GM18517 (cell line): ENCODE data around the gene MAGEB2.
"Not testable (repeated sequence)": the region's sequence is repeated elsewhere in the genome, so short reads cannot be mapped to it uniquely, and the experiment has no call there.

Experiments
- ATAC-seq: cut with Tn5 transposase; IDR thresholded peaks from one replicate; pipeline ENCODE4 v1.9.1; 2021; ENCODE audit warnings: mild to moderate bottlenecking, moderate library complexity; ENCODE audit not compliant: unreplicated experiment

MAGEB2 gene, protein sequence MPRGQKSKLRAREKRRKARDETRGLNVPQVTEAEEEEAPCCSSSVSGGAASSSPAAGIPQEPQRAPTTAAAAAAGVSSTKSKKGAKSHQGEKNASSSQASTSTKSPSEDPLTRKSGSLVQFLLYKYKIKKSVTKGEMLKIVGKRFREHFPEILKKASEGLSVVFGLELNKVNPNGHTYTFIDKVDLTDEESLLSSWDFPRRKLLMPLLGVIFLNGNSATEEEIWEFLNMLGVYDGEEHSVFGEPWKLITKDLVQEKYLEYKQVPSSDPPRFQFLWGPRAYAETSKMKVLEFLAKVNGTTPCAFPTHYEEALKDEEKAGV

DNA sequence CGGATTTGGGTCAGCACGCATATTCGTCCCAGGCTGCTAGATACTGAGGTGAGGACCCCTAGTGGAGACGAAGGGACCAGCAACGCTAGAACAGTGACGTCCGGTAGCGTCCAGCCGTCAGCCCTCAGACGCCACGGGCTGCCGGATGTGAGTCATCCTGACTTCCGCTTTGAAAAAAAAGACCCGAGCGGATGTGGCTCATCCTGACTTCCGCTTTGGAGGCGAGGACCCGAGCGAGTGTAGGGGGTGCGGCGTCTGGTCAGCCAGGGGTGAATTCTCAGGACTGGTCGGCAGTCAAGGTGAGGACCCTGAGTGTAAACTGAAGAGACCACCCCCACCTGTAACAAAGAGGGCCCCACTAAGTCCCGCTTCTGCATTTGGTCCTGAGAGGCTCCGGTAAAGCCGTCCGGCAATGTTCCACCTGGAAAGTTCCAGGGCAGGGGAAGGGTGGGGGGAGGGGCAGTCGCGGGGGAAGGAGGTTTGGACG is at the start of gene MAGEB2:
MAGEB2 (plus strand) TSS at position 207 of the 487 bp plus-strand sequence. CDS start 3,018 bp downstream, outside the sequence.
- no peak for ATAC-seq

- ATAC-seq, result no peak
Measured at GRCh38 chrX:30170900-30171299, 44.5 kb upstream of the MAGEB2 start.

GRCh38 chrX:30181353-30181752 is 34.0 kb upstream of the MAGEB2 start:
- ATAC-seq, result no peak

- no peak for ATAC-seq
Measured at GRCh38 chrX:30183554-30183953, 31.8 kb upstream of the MAGEB2 start.

GRCh38 chrX:30190426-30190825 is 24.9 kb upstream of the MAGEB2 start:
- ATAC-seq, result no peak

DNA sequence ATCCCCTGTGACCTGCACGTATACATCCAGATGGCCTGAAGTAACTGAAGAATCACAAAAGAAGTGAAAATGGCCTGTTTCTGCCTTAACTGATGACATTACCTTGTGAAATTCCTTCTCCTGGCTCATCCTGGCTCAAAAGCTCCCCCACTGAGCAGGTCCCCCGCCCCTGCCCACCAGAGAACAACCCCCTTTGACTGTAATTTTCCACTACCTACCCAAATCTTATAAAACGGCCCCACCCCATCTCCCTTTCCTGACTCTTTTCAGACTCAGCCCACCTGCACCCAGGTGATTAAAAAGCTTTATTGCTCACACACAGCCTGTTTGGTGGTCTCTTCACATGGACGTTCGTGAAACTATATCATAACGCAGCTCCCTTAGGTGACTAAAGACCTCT is 21.5 kb upstream of the MAGEB2 start:
- ATAC-seq, result not testable (repeated sequence)

DNA sequence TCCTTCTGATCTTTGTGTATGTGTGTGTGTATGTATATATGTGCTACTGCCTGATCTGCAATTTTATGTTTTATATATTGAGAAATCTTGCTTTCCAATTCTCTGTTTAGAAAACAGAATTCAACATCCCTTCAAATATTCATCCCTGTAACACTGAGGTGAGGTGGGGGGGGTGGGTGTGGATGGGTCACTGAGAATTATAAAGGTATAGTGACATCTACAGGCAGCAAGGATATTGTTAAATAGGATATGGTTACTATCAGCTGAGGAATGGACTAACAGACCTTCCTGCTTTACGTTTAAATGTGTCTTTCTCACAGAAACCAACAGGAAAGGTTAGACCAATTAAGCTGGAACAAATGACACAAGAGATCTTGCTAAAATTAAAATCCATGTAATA is 19.0 kb upstream of the MAGEB2 start:
- ATAC-seq, result no peak

- ATAC-seq, result no peak
Measured at GRCh38 chrX:30212172-30212571, 3.2 kb upstream of the MAGEB2 start.

GRCh38 chrX:30217465-30217864 is 2.1 kb downstream of the MAGEB2 start:
- no peak for ATAC-seq

GRCh38 chrX:30219372-30219771 is 4.0 kb downstream of the MAGEB2 start:
- no peak for ATAC-seq

DNA sequence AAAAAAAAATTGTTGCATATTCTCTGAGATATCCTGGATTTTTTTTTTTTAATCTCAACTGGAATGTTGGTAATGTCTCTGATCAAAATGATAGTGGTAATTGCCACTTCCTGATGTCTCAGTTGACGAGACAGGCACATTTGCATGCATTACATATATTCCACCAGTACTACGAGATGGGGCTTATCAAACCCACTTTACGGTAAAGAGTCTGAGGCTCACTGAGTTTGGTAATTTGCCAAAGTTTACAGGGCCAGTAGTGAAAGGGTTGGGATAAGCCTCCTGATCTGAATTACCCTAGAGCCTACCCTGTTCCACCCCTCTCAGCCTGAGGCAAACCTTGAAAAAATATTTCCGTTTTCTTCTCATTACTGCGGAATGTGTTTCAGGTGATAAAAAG is 5.3 kb downstream of the MAGEB2 start:
- ATAC-seq, result no peak

GRCh38 chrX:30224536-30224935 is 9.2 kb downstream of the MAGEB2 start:
- ATAC-seq, result no peak

- no peak for ATAC-seq
Measured at GRCh38 chrX:30228526-30228925, 13.2 kb downstream of the MAGEB2 start.

DNA sequence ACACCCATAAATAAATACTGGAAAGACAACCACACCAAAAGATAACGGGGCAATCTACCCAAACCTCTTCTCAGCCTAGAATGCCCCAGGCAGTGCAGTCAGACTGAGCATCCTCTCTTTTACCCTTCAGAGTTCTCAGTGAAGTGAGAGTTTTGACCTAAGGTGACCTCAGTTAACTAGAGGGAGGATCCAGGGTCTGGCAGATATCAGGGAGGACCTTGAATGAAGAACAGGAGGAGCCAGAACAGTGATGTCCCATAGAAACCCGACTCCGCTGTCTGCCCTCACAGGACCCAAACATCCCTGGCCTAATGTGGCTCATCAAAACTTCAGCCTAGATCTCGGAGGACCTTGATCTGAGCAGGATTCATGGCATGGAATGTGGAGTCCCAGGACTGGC is 15.0 kb downstream of the MAGEB2 start, which contains the start of gene MAGEB3:
MAGEB3 (plus strand) TSS at position 263 of the 400 bp plus-strand sequence. CDS start 5,268 bp downstream, outside the sequence.
- no peak for ATAC-seq

GRCh38 chrX:30241724-30242415 is 26.5 kb downstream of the MAGEB2 start, which contains the start of gene MAGEB4:
TSS of gene MAGEB4 (plus strand) at chrX:30242000. CDS start at chrX:30242136, 136 bp downstream.
- ATAC-seq, result no peak

DNA sequence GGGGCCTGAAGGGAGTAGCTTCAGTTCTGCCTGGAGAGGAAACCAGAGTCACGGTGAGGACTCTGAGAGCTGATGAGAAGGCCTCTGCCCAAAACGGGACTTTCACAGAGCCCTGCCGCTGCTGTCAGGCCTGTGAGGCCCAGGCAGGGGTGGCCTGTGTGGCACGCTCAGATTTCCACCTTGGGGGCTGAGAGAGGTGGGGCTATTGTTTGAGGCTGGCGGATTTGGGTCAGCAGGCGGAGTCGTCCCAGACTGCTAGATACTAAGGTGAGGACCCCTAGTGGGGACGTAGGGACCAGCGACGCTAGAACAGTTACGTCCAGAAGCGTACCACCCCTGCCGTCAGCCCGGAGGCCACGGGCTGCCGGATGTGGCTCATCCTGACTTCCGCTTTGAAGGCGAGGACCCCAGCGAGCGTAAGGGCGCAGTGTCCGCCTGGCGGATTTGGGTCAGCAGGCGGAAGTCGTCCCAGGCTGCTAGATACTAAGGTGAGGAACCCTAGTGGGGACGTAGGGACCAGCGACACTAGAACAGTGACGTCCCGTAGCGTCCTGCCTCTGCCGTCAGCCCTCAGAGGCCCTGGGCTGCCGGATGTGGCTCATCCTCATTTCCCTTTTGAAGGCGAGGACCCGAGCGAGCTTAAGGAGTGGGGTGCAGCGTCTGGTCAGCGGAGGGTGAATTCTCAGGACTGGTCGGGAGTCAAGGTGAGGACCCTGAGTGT is 31.6 kb downstream of the MAGEB2 start, which contains the start of gene MAGEB1:
MAGEB1 (plus strand) TSS at position 378 of the 721 bp plus-strand sequence. CDS start 3,348 bp downstream, outside the sequence.
- ATAC-seq, result no peak

DNA sequence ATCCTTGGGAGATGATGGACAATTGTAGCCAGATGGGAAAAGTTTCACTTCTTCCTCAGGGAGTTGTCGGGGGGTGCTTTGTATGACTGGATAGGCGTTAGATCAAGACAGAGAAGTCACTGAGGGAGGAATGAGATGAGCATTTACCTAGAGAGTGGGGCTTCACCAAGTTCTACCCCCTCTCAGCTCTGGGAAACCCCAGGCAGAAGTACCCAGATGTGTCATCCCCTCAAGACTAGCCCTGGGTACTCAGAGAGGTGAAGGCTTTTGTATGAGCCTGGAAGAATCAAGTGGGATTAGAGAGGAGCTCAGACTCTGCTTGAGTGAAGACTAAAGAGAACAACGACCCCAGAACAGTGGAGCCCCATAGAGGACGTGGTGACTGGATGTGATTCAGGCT is 33.5 kb downstream of the MAGEB2 start:
- ATAC-seq, result no peak

DNA sequence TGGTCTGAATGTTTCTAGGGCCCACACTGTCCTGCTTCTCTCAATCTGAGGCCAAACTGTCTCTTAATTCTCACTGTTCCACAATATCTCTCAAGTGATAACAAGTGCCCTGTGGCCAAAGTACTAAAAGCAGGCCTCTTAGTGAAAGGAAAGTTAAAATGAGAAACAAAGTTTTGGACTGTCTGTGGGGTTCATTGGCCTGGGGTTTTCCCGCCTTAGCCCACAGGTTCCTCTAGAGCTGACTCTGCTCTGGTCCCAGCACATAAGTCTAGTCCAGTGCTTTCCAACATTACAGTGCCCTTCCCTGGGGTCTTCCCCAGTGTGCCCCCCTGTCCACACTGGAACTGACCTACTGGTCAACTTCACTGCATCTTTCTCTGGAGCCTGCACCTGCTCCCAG is 37.9 kb downstream of the MAGEB2 start:
- no peak for ATAC-seq

DNA sequence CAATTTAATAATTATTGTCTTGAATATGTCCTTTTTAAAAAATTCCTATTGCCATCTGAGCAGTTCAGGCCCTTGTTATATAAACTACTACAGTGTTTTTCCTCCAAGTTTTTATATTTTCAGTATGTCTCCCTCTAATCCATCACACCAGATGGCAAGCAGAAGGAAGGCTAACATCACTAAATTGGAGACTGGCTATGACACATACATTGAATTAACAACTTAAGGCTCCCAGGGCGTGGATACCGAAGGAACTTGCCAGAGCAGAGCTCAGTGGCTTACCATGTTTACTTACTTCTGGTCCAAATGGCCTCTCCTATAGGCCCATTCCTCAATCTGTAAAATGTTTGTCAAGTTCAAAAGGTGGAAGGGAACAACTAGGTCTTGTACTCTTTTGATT is 44.6 kb downstream of the MAGEB2 start:
- ATAC-seq, result no peak

DNA sequence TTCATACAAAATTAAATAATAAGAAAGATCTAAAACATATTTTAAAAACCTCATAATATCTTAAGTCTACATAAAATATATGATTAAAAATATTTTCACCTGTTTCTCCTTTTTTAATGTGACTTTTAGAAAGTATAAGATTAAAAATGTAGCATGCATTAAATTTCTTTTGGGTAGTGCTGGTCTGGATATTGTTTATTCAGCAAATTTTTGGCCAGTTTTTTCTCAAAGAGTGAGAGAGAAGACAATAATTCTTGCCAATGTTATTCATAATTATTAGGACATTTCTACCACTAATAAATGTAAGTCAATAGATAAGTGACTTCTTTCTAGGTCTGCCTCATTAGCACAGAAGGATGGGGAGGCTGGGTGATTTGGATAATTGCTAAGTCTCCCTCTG is 45.6 kb downstream of the MAGEB2 start:
- no peak for ATAC-seq

- ATAC-seq, result no peak
Measured at GRCh38 chrX:30262763-30263162, 47.4 kb downstream of the MAGEB2 start.
